GM15510 (cell line): ENCODE data around the gene COA7.

Experiments
- POLR2A ChIP-seq: IDR thresholded peaks from 3 replicates; pipeline ENCODE4 v1.6.1; 2011; ENCODE audit warnings: borderline replicate concordance; ENCODE audit not compliant: insufficient read length; ENCODE audit errors: extremely low read depth

Gene COA7

GRCh38 chr1:52679498-52679897, 18.6 kb downstream of the COA7 start:
- TF ChIP-seq POLR2A, result no peak

- TF ChIP-seq POLR2A, result no peak
These were observed 19.1 kb downstream of the COA7 start for GRCh38 chr1:52679048-52679447.

DNA sequence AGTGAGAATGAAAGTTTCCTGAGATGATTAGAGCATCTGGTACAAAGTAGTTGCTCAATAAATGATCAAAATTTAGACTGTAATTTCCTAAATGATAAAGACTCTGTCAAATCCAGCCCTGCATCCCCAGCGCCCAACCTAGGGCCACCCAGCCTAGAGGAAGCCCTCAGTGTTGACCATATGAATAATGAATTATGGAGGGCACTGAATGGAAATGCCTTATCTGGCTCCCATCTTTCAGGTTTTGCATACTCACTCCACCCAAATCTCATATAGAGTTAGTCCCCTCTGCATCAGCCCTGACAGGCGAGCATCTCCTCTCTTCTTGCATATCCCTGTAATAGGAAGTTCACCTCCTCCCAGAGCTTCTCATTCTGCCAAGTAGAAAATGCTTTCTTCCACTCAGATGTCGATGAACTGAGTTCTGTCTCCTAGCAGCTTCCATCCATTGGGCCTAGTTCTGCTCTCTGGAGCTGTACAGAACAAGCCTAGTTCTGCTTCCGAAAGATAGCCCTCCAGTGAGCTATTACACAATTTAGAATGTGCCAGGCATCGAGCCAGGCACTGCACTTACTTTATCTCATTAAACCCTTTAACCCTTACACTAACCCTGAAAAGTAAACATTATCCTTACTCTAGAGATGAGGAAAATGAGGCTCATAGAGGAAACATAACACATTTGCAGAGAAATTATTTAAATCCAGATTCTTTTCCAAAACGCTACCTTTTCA, 20.9 kb downstream of the COA7 start:
- TF ChIP-seq POLR2A, result no peak

GRCh38 chr1:52676249-52676903, 21.8 kb downstream of the COA7 start:
- TF ChIP-seq POLR2A, result no peak

DNA sequence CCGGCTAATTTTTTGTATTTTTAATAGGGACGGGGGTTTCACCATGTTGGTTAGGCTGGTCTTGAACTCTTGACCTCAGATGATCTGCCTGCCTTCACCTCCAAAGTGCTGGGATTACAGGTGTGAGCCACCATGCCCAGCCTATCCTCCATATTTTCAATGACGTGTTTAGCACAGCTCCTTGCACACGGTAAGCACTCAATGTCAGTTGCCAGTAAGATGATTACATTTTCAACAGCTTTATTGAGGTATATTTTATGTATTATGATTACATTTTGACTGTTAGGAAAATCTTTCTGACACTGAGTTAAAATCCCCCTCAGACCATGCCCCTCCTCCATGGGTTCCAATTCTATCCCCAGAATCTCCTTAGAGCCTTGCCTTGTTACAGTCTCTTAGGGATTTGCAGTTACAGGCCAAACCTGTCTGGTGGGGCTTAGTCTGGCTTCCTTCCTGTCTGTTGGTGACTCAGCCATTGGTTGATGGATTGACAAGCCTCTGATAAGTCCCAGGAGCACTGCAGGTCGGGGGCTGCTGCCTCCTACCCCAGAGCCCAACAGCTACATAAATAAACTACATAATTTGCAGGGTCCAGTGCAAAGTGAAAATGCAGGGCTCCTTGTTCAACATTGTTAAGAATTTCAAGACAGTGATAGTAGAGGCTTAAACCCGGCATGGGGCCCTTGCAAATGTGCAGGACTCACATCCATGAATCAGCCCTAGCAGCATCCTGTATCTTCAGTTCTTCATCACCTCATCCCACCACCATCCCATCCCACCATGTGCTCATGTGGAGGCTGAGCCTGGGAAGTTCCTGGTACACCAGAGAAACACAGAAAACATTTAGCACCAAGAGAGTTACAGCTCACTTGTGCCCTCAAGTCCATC, 23.4 kb downstream of the COA7 start:
- no peak for TF ChIP-seq POLR2A

GRCh38 chr1:52673513-52673912, 24.6 kb downstream of the COA7 start:
- no peak for TF ChIP-seq POLR2A

DNA sequence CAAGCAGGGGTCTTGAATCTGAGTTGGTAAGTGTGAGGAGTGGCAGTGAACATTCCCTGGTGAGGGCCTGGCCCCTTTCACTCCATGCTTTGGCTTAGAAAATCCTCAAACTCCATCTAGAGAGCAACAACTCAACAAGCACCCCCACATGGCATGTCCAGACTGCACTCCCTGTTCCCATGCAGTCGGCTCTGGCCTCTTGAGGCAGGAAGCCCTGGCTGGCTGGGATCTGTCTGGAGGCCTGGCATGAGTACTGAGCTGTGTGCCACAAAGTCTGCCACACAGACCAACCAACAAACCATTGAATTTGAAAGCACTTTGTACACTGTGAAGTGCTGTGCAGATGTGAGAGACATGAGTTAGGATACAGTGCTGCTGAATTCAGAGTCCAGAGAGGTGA, 25.2 kb downstream of the COA7 start:
- no peak for TF ChIP-seq POLR2A

- no peak for TF ChIP-seq POLR2A
These were observed 27.5 kb downstream of the COA7 start for GRCh38 chr1:52670604-52671003.

- no peak for TF ChIP-seq POLR2A
These were observed 28.5 kb downstream of the COA7 start for GRCh38 chr1:52669696-52670095.

GRCh38 chr1:52668711-52669110, 29.4 kb downstream of the COA7 start:
- TF ChIP-seq POLR2A, result no peak

GRCh38 chr1:52667984-52668383, 30.2 kb downstream of the COA7 start:
- no peak for TF ChIP-seq POLR2A

DNA sequence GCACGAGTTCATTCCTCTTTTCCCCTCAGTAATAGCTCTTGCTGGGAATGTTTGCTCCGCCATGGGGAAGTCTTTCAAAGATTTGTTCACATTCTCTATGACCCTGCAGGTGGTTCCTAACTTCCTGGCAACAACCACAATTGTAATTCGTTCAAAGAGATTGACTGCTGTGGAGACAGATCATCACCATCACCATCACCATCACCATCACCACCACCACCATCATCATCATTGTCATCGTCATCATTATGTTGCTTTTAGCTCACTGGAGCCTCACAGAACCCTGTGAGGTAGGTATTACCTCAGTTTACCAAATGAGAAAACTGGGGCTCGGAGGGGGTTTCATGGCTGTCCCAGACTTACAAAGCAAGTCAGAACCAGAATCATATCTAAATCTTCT, 30.9 kb downstream of the COA7 start:
- TF ChIP-seq POLR2A, result no peak

GRCh38 chr1:52665006-52665941, 32.9 kb downstream of the COA7 start:
- TF ChIP-seq POLR2A, result no peak

DNA sequence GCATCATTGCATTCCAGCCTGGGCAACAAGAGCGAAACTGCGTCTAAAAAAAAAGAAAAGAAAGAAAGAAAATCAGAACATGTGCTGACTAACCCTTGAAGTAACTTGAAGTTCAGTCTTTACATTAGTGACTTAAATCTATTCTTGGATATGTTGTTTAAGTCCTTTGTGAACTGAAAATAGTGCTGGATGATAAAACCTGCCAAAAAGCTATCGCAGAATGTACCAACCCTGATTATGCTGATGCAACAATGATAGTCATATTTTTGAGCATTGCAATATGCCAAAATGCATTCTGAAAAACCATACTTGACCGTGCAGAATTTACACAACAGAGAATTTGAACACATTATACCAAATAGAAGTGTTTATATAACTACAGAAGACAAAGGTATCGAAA, 34.4 kb downstream of the COA7 start:
- no peak for TF ChIP-seq POLR2A

GRCh38 chr1:52662645-52663313, 35.4 kb downstream of the COA7 start:
- TF ChIP-seq POLR2A, result no peak

DNA sequence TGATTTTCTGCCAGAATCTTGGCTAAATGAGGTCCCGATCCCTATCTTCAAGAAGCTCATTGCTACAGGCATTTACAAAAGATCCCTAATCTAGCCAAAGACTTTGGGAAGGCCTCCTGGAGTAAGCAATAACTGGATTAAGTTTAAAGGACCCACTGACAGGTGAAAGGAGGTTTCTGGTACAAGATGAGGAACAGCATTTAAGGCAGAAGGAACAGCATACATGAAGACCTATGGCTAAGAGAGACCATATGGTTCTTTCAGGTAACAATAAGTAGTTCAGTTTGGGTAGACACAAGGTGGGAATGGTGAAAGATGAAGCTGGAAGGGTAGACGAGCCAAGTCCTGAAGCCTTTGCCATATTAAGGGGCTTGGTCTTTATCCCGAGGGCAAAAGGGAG, 37.3 kb downstream of the COA7 start:
- TF ChIP-seq POLR2A, result no peak
